ENCODE measurements around the gene KAZN.

The KAZN gene

GRCh38 chr1:14648896-14649855, 50.7 kb downstream of the KAZN start:
- DNase-seq: no peak

GRCh38 chr1:14649976-14650375, 51.5 kb downstream of the KAZN start:
- DNase-seq: no peak

- no peak for DNase-seq
Measured at GRCh38 chr1:14650951-14651350, 52.5 kb downstream of the KAZN start.

GRCh38 chr1:14652840-14653239, 54.4 kb downstream of the KAZN start:
- DNase-seq: no peak

- DNase-seq: no peak
Measured at GRCh38 chr1:14653461-14653960, 55.0 kb downstream of the KAZN start.

GRCh38 chr1:14654554-14654953, 56.1 kb downstream of the KAZN start:
- DNase-seq: no peak

- DNase-seq: no peak
Measured at GRCh38 chr1:14655385-14655784, 56.9 kb downstream of the KAZN start.

- no peak for DNase-seq
Measured at GRCh38 chr1:14656384-14656937, 58.0 kb downstream of the KAZN start.

GRCh38 chr1:14658642-14659041, 60.2 kb downstream of the KAZN start:
- no peak for DNase-seq

GRCh38 chr1:14659913-14660312, 61.4 kb downstream of the KAZN start:
- DNase-seq: no peak

GRCh38 chr1:14660801-14661200, 62.3 kb downstream of the KAZN start:
- no peak for DNase-seq

- no peak for DNase-seq
Measured at GRCh38 chr1:14661222-14661621, 62.7 kb downstream of the KAZN start.

GRCh38 chr1:14662116-14662515, 63.6 kb downstream of the KAZN start:
- DNase-seq: no peak

- no peak for DNase-seq
Measured at GRCh38 chr1:14663773-14664172, 65.3 kb downstream of the KAZN start.

- no peak for DNase-seq
Measured at GRCh38 chr1:14666373-14666772, 67.9 kb downstream of the KAZN start.

GRCh38 chr1:14666962-14667650, 68.6 kb downstream of the KAZN start:
- no peak for DNase-seq

- DNase-seq: no peak
Measured at GRCh38 chr1:14667651-14667984, 69.1 kb downstream of the KAZN start.

GRCh38 chr1:14668538-14668937, 70.1 kb downstream of the KAZN start:
- no peak for DNase-seq

GRCh38 chr1:14672005-14672404, 73.5 kb downstream of the KAZN start:
- no peak for DNase-seq

- no peak for DNase-seq
Measured at GRCh38 chr1:14674030-14674429, 75.5 kb downstream of the KAZN start.

GRCh38 chr1:14676400-14676799, 77.9 kb downstream of the KAZN start:
- DNase-seq: no peak

- no peak for DNase-seq
Measured at GRCh38 chr1:14677292-14677971, 78.9 kb downstream of the KAZN start.

- DNase-seq: no peak
Measured at GRCh38 chr1:14678011-14678638, 79.6 kb downstream of the KAZN start.

Data from NCI-H226 (cell line).